ENCODE results near the gene DIO3.

The DIO3 gene

GRCh38 chr14:101561145-101561896 lies at the start of gene DIO3:
Gene DIO3, plus strand, starts transcription at chr14:101561495.
- FAIRE-seq: no peak

GRCh38 chr14:101511620-101512375 lies 49.5 kb upstream of the DIO3 start:
- no peak for FAIRE-seq

- FAIRE-seq: no peak
These were observed 49.0 kb upstream of the DIO3 start for GRCh38 chr14:101512376-101512695.

DNA sequence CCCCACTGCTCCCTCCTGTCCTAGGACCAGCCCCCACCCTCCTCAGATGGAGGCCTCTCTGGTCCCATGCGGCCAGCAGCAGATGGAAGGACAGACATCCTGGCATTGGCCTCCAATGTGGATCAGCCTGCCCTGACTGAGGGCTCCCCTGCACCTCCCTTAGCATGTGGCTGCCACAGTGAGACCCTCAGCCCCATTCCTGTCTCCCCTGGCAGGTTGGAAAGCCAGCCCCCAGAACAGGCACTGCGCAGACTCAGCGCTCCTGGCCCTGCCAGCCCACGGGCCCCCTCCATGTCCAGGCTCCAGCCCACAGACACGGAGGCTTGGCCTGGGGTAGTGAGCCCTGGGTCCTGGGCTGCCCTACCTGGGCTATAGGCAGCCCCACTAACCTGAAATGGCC lies 47.2 kb upstream of the DIO3 start:
- FAIRE-seq: no peak

DNA sequence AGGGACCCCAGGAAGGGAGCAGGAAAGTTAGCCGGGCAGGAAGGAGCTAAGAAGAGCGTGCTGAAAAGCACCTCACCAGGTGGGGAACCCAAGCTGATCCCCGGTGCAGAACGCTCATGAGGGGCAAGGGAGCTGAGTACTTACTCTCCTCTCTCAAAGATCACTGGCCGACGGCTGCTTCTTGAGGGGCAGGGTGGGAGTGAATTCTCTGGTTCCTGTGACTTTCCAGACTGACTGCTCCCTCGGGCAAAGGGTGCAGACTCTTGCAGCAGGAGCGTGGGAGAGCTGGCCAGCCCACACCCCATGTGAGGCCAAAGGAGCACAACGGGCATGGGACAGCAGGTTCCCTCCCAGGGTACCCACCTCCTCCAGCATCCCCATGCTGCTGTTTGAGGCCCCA lies 44.9 kb upstream of the DIO3 start:
- no peak for FAIRE-seq

- no peak for FAIRE-seq
These were observed 42.5 kb upstream of the DIO3 start for GRCh38 chr14:101518611-101519473.

- no peak for FAIRE-seq
These were observed 40.4 kb upstream of the DIO3 start for GRCh38 chr14:101520621-101521472.

DNA sequence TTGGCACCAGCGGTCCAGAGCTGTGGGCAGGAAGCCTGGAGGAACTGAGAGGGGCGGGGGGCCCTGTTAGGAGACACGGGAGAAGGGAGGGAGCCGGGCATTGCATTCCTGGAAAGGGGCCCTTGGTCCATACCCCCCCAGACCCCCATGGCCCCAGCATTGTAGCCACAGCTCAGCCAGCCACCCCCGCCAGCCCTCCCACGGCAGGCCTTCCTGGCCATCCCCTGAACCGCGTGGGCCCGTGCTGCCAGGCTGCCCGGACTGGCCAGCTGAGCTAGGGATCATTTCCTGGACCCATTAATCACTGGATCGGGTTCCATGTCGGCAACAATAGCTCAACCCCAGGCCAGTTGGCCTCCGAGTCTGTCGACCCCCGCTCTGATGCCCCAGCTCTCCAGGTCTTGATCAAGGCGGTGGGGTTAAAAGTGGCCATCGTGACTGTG lies 39.8 kb upstream of the DIO3 start:
- no peak for FAIRE-seq

DNA sequence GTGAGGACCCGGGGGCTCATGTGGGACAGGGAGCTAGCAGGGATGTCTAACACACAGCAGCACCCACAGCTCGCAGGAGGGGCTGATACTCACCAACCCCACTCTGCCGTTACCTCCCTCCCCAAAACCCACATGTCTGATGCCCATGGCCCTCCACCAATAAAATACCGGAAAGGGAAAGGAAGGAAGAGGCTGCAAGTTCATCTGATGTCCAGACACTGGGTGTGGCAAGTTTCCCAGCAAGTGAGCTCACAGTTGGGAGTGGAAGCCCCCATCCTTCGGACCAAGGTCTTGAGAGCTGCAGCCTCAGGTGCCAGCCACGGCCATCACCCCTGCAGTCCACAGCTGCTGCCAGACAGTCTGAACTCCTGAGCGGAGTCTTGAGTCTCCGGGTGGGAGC lies 39.3 kb upstream of the DIO3 start:
- FAIRE-seq: no peak

DNA sequence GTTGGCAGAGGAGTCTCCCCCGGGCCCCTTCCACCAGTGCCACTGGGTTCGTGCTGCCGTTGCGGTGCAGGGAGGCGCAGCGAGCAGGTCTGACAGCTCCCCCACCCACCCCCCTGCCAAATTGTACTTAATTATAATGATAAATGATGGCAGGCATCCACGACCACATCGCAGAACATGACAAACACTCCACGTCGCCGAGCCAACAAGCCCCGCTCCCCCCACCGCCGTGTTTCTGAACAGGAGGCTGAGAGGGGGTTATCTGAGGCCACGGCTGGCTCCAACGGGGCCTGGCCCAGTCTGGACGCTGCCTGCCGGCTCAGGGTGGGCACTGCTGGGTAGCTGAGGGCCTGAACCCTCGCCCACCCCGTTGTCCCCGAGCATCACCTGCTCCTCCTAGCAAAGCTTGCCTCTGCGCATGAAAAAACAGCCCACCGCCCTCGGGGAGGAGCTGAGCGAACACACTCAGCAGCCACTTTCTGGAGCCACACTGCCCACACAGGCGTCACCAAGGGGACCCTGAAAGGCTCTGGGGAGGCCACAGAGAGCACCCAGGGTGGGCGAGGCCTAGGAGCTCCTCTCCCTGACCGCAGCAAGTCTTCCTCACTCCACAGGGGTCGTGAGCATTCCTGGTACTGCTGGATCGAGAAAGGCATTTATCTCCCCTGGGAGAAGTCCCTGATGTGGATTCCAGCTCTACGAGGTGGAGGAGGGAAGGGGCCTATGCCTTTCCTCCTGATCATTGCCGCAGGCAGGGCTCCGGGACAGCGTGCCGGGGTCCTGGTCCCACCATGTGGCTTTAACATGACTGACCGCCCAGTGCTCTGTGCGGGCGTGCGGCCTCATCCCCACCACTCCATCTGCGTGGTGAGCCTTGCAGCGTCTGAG lies 35.4 kb upstream of the DIO3 start:
- FAIRE-seq: no peak

GRCh38 chr14:101527987-101528386 lies 33.3 kb upstream of the DIO3 start:
- no peak for FAIRE-seq

DNA sequence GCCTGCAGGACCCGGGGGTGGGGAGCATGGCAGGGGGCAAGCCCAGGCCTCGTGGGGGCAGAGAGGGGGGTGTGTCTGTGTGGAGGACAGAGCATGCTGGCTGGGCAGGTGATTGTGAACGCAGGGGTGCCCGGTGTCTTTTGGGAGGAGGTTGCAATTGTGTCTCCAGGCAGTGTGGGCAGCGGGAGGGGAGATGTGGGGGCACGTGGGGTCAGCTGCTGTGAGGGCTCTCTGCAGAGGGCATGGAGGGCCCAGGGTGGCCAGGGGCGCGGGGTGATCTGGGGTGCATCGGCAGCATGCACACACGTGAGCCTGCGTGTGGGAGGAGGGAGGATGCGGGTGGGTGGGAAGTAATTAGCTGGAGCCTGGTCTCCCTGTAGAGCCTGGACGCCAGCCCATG lies 32.2 kb upstream of the DIO3 start:
- no peak for FAIRE-seq

DNA sequence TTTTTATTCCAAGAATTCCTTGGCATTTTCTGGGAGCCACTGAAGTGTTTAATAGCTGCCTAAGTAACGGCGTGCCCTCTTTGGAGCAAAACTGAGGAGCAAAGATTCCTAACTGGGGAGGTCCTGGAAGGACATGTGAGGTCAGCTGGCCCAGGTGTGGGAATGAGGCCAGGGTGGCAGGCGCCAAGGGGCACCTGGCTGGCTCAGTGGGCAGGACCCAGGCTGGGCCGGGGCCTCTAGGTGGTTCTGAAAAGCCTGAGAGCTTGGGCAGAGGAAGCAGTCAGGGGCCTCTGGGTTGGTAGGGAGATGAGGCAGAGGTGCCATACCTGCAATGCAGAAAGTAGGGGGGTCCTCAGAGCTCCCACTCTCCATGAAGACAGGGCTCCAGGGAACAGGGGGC lies 27.1 kb upstream of the DIO3 start:
- FAIRE-seq: no peak

- no peak for FAIRE-seq
These were observed 26.1 kb upstream of the DIO3 start for GRCh38 chr14:101535232-101535631.

DNA sequence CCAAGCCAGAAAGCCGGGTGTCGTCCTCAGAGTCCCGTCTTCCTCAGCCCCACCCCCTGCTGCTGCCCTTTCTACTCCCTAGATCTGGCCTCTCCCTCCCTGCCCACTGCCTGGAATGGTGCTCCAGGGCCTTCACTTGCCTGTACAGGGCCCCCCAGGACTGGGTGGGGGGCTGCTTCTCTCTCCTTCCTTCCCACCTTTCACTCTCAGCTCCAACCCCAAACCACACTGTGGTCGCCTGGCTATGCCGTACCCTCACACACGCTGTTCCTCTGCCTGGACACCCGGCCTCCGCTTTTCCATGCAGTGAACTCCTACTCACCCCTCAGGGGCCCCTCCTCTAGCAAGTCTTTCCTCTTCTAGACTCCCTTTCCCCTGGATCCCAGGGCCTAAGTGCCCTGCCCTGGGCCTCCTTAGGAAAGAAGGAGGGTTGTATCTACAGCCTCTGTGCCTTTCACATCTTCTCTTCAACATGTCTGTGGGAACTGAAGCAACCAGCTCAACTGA lies 25.5 kb upstream of the DIO3 start:
- no peak for FAIRE-seq

DNA sequence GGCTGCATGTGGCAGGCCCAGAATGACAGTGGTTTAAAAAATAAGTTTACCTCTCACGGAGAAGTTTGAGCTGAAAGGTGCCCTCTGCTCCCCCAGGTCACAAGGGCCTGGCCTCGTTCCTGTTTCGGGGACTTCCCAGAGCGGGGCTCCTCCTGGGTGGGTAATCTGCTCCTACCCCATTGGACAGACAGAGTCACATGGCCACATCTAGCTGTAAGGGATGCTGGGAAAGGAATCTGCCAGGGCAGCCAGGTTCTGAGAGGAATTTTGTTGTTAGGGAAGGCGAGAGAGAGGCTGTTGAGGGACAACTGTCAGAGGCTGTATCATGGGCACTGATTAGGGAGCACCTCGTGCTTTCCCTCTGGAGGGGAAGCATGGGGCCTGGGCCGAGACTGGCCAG lies 24.0 kb upstream of the DIO3 start:
- FAIRE-seq: no peak

GRCh38 chr14:101538878-101539277 lies 22.4 kb upstream of the DIO3 start:
- no peak for FAIRE-seq

DNA sequence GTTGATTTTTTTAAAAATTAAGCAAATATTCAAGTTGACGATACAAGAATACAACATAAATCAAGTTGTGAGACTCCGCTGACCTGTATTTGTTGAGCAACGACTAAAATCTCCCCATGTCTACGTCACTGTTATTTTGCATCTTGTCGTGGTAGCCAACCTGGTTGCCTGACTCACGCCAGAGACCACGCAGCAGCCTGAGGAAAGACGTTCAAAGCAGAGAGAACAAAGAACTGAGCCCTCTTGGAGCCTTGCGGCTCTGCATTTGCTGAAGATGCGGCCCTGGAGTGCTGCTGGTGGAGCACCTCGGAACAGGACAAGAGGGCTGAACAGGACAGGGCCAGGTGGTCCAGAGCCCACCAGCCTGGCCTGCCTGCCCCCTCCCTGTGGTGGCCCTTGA lies 21.4 kb upstream of the DIO3 start:
- no peak for FAIRE-seq

GRCh38 chr14:101540481-101541462 lies 20.5 kb upstream of the DIO3 start:
- no peak for FAIRE-seq

GRCh38 chr14:101542391-101542790 lies 18.9 kb upstream of the DIO3 start:
- FAIRE-seq: no peak

Measured in A204.1 (cell line).